ENCODE measurements around the gene FOXA3. TPM values are rescaled to one million over a fixed set of nuclear protein-coding genes. Genes with fewer than 3 reads are reported as not detected.
"Not testable (repeated sequence)": the region's sequence is repeated elsewhere in the genome, so short reads cannot be mapped to it uniquely, and the experiment has no call there.

Gene FOXA3
- total and polyA plus RNA-seq, 2 experiments from 2014 or later, result 1.6 to 1.9 TPM

- H3K9me3 ChIP-seq (ENCODE audit: low read depth), result no peaks in the 10 kb centered on the region
- H3K36me3 ChIP-seq, result peaks cover 12% of the 10 kb centered on the region
- H3K27me3 ChIP-seq, result no peaks in the 10 kb centered on the region
- no peaks in the 10 kb centered on the region for H3K4me1 ChIP-seq (ENCODE audit: low read depth)
- no peak overlapping the region for H3K4me3 ChIP-seq
- H3K27ac ChIP-seq, result no peak overlapping the region
- TF ChIP-seq CTCF (IDR thresholded peaks at IDR 0.05; ENCODE audit: low read depth, low read length), result no peak
- no peak for DNase-seq (ENCODE audit: low read depth in 1 of 2, low spot score in 1 of 2)
Measured at GRCh38 chr19:45895519-45895972, 31.4 kb downstream of the FOXA3 start.

- not testable (repeated sequence) for H3K4me3 ChIP-seq; H3K4me1 ChIP-seq (ENCODE audit: low read depth); H3K9me3 ChIP-seq (ENCODE audit: low read depth); H3K27ac ChIP-seq; DNase-seq (ENCODE audit: low read depth in 1 of 2, low spot score in 1 of 2); H3K27me3 ChIP-seq
- H3K36me3 ChIP-seq, result peaks cover 12% of the 10 kb centered on the region
Measured at GRCh38 chr19:45895983-45896599, 32.0 kb downstream of the FOXA3 start.

GRCh38 chr19:45897261-45897812 is 33.2 kb downstream of the FOXA3 start:
- Histone ChIP-seq H3K4me3 (no peak overlapping the region), H3K4me1 (ENCODE audit: low read depth) (peaks cover 3% of the 10 kb centered on the region), H3K9me3 (ENCODE audit: low read depth) (no peaks in the 10 kb centered on the region), H3K36me3 (peaks cover 12% of the 10 kb centered on the region), H3K27ac (no peak overlapping the region), H3K27me3 (peaks cover 9% of the 10 kb centered on the region)
- no peak for TF ChIP-seq CTCF (IDR thresholded peaks at IDR 0.05; ENCODE audit: low read depth, low read length)
- DNase-seq (ENCODE audit: low read depth in 1 of 2, low spot score in 1 of 2), result no peak

GRCh38 chr19:45899253-45899652 is 35.1 kb downstream of the FOXA3 start:
- Histone ChIP-seq H3K9me3 (ENCODE audit: low read depth) (no peaks in the 10 kb centered on the region), H3K4me1 (ENCODE audit: low read depth) (peaks cover 3% of the 10 kb centered on the region), H3K27ac (no peak overlapping the region), H3K27me3 (peaks cover 9% of the 10 kb centered on the region), H3K36me3 (peaks cover 12% of the 10 kb centered on the region), H3K4me3 (no peak overlapping the region)
- no peak for TF ChIP-seq CTCF (IDR thresholded peaks at IDR 0.05; ENCODE audit: low read depth, low read length)
- no peak for DNase-seq (ENCODE audit: low read depth in 1 of 2, low spot score in 1 of 2)

- H3K4me3 ChIP-seq, result no peak overlapping the region
- H3K36me3 ChIP-seq, result peaks cover 12% of the 10 kb centered on the region
- H3K4me1 ChIP-seq (ENCODE audit: low read depth), result peaks cover 3% of the 10 kb centered on the region
- no peaks in the 10 kb centered on the region for H3K9me3 ChIP-seq (ENCODE audit: low read depth)
- peaks cover 9% of the 10 kb centered on the region for H3K27me3 ChIP-seq
- no peak for DNase-seq (ENCODE audit: low read depth in 1 of 2, low spot score in 1 of 2)
- no peak for TF ChIP-seq CTCF (IDR thresholded peaks at IDR 0.05; ENCODE audit: low read depth, low read length)
- no peak overlapping the region for H3K27ac ChIP-seq
Measured at GRCh38 chr19:45899919-45900589, 35.9 kb downstream of the FOXA3 start.

All from cardiac muscle cell (in vitro differentiated cells and primary cell).